BJ (cell line): ENCODE measurements around the gene CLEC16A. TPM values are rescaled to one million over a fixed set of nuclear protein-coding genes. Genes with fewer than 3 reads are reported as not detected.

Experiments
- CTCF ChIA-PET: fragments of 350-600 bp; formaldehyde crosslinking; extraction: SDS; loops from one replicate; lab custom pipeline; 2021; ENCODE audit warnings: antibody characterized with exemption, inconsistent platforms; lab: Yijun Ruan, JAX
- POLR2A ChIA-PET: fragments of 300-600 bp; sonication (Branson Sonifier 250); formaldehyde crosslinking; extraction: SDS; loops from one replicate; lab custom pipeline; 2021; ENCODE audit warnings: antibody characterized with exemption; lab: Charles Lee
- DNase-seq: peaks from one replicate; pipeline ENCODE4 v3.0.0-alpha.2; 2011; ENCODE audit warnings: low read depth
- H3K27me3 ChIP-seq: 2 replicates; pipeline ENCODE4 v1.6.0; 2011; ENCODE audit warnings: low read length; ENCODE audit not compliant: control insufficient read depth, insufficient read depth
- H3K36me3 ChIP-seq: 2 replicates; pipeline ENCODE4 v1.5.1; 2011; ENCODE audit warnings: low read length; ENCODE audit not compliant: control insufficient read depth, insufficient read depth
- H3K4me3 ChIP-seq: 2 replicates; pipeline ENCODE4 v1.5.1; 2011; ENCODE audit warnings: low read depth, mild to moderate bottlenecking, control low read depth, low read length
- polyA plus RNA-seq: library from polyadenylated mRNA; depleted of rRNA; stranded (reverse); fragments of >200 nt; gene quantifications from 2 replicates; pipeline ENCODE4 v1.2.3, GENCODE V29; 2011
- TF ChIP-seq, protein P1 (sequence below): IDR thresholded peaks from 2 replicates; pipeline ENCODE4 v1.5.1; 2011; ENCODE audit warnings: low read depth, mild to moderate bottlenecking, control low read depth, inconsistent platforms, low read length, moderate library complexity; ENCODE audit not compliant: insufficient read depth

Gene CLEC16A
- polyA plus RNA-seq, 1 experiment, result 8.7 TPM

- no peaks in the 10 kb centered on the region for H3K36me3 ChIP-seq
- ChIA-PET POLR2A (no interaction called here), CTCF (no interaction called here)
- H3K27me3 ChIP-seq, result no peaks in the 10 kb centered on the region
- TF ChIP-seq, protein P1, sequence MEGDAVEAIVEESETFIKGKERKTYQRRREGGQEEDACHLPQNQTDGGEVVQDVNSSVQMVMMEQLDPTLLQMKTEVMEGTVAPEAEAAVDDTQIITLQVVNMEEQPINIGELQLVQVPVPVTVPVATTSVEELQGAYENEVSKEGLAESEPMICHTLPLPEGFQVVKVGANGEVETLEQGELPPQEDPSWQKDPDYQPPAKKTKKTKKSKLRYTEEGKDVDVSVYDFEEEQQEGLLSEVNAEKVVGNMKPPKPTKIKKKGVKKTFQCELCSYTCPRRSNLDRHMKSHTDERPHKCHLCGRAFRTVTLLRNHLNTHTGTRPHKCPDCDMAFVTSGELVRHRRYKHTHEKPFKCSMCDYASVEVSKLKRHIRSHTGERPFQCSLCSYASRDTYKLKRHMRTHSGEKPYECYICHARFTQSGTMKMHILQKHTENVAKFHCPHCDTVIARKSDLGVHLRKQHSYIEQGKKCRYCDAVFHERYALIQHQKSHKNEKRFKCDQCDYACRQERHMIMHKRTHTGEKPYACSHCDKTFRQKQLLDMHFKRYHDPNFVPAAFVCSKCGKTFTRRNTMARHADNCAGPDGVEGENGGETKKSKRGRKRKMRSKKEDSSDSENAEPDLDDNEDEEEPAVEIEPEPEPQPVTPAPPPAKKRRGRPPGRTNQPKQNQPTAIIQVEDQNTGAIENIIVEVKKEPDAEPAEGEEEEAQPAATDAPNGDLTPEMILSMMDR, result no peak
- DNase-seq, result no peak
- H3K4me3 ChIP-seq, result no peak overlapping the region
Observed at GRCh38 chr16:11158018-11158417, 213.7 kb downstream of the CLEC16A start.

DNA sequence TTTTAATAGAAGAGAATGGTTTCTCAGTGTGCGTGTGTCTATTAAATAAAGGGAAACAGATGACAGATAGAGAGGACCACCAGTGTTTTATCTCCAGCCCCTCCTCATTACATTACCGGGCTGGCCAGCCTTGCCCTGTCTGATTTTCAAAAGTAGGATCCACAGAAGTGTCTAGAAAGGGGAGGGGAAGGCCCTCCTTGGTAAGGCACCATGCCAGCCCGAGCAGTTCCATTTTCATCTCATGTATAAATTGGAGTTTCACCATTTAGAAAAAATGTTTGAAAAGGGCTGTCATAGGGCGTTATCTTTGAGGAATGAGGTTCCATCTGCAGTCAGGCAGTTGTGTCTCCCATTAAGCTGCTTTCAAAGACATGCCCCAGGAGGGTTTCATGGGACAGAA lies 214.9 kb downstream of the CLEC16A start:
- Histone ChIP-seq H3K4me3 (no peak overlapping the region), H3K36me3 (no peaks in the 10 kb centered on the region), H3K27me3 (no peaks in the 10 kb centered on the region)
- TF ChIP-seq, protein P1, result no peak
- POLR2A ChIA-PET, result no interaction called here
- CTCF ChIA-PET, result no interaction called here
- DNase-seq, result no peak

- no peak for DNase-seq
- CTCF ChIA-PET, result interaction anchor here (0.8 to 0.9 kb wide), 3 partner anchors 9 to 57 kb away, joined by 3 to 4 read pairs (median 3); no protein-coding TSS in a partner anchor
- POLR2A ChIA-PET, result no interaction called here
- no peak overlapping the region for H3K4me3 ChIP-seq
- TF ChIP-seq, protein P1, result no peak
- H3K27me3 ChIP-seq, result no peaks in the 10 kb centered on the region
- no peaks in the 10 kb centered on the region for H3K36me3 ChIP-seq
Observed at GRCh38 chr16:11160676-11161115, 216.3 kb downstream of the CLEC16A start.

GRCh38 chr16:11161439-11161838 lies 217.1 kb downstream of the CLEC16A start:
- no peak for DNase-seq
- TF ChIP-seq, protein P1, result no peak
- no peaks in the 10 kb centered on the region for H3K27me3 ChIP-seq
- H3K36me3 ChIP-seq, result no peaks in the 10 kb centered on the region
- POLR2A ChIA-PET, result interaction anchor here (0.7 kb wide), 1 partner anchor 29 kb away, joined by 3 read pairs; no protein-coding TSS in a partner anchor
- CTCF ChIA-PET, result interaction anchor here (0.8 to 1.5 kb wide), 7 partner anchors 9 to 207 kb away, joined by 3 to 4 read pairs (median 3); no protein-coding TSS in a partner anchor
- H3K4me3 ChIP-seq, result no peak overlapping the region

DNA sequence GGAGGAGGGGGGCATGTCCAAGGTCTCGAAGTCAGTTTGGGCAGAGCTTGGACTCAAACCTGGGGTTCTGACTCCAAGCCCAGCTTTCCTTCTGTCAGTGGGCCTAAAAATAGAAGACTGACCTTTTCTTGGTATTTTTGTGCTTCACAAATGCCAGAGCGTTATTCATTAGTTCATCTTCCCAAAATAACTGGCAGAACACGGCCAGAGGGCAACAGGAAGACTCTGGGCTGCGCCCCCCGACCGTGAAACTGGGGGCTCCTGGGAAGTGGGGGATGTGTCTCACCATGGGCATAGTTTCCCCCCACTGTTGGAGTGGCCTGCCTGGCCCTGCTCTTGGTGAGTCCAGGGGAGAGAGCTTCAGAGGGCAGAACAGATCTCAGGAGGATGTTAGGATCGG lies 217.6 kb downstream of the CLEC16A start:
- Histone ChIP-seq H3K27me3 (no peaks in the 10 kb centered on the region), H3K36me3 (no peaks in the 10 kb centered on the region; the same call in 1 of the 2 replicates), H3K4me3 (no peak overlapping the region)
- POLR2A ChIA-PET, result interaction anchor here (0.6 to 0.7 kb wide), 3 partner anchors 29 to 316 kb away, joined by 3 read pairs; no protein-coding TSS in a partner anchor
- no peak for DNase-seq
- TF ChIP-seq, protein P1, result no peak
- CTCF ChIA-PET, result interaction anchor here (0.6 to 1.5 kb wide), 6 partner anchors 13 to 208 kb away, joined by 3 to 4 read pairs (median 3); no protein-coding TSS in a partner anchor
